Measurements from ENCODE around the gene EIF3F. TPM values are rescaled to one million over a fixed set of nuclear protein-coding genes. Genes with fewer than 3 reads are reported as not detected.

The EIF3F gene
- total RNA-seq, 1 donor from 2014 or later = 324 TPM

GRCh38 chr11:8040921-8041285, 53.8 kb downstream of the EIF3F start:
- no peak for DNase-seq (ENCODE audit: extremely low spot score, unreplicated experiment)
- H3K4me3 Mint-ChIP-seq = no peak overlapping the region

GRCh38 chr11:8041576-8041975, 54.4 kb downstream of the EIF3F start:
- Mint-ChIP-seq H3K4me1 (ENCODE audit: unreplicated experiment) (no peaks in the 10 kb centered on the region), H3K4me3 (no peak overlapping the region), H3K36me3 (no peaks in the 10 kb centered on the region), H3K27me3 (peaks cover 35% of the 10 kb centered on the region), H3K27ac (no peak overlapping the region), H3K9me3 (no peaks in the 10 kb centered on the region)
- no peak for TF ChIP-seq CTCF (conservative IDR thresholded peaks at IDR 0.05)
- DNase-seq (ENCODE audit: extremely low spot score, unreplicated experiment) = no peak

More at GRCh38 chr11:8040921-8041285, 53.8 kb downstream of the EIF3F start:
- Mint-ChIP-seq H3K36me3 (no peaks in the 10 kb centered on the region), H3K4me1 (ENCODE audit: unreplicated experiment) (no peaks in the 10 kb centered on the region), H3K27ac (no peak overlapping the region), H3K9me3 (no peaks in the 10 kb centered on the region), H3K27me3 (peaks cover 31% of the 10 kb centered on the region)
- TF ChIP-seq CTCF (conservative IDR thresholded peaks at IDR 0.05) = no peak

GRCh38 chr11:8043756-8044155, 56.6 kb downstream of the EIF3F start:
- no peaks in the 10 kb centered on the region for H3K4me1 Mint-ChIP-seq (ENCODE audit: unreplicated experiment)
- TF ChIP-seq CTCF (conservative IDR thresholded peaks at IDR 0.05) = no peak
- H3K9me3 Mint-ChIP-seq = no peaks in the 10 kb centered on the region
- H3K36me3 Mint-ChIP-seq = no peaks in the 10 kb centered on the region
- H3K27ac Mint-ChIP-seq = no peak overlapping the region
- no peak for DNase-seq (ENCODE audit: extremely low spot score, unreplicated experiment)
- peaks cover 29% of the 10 kb centered on the region for H3K27me3 Mint-ChIP-seq
- no peak overlapping the region for H3K4me3 Mint-ChIP-seq

- no peak for TF ChIP-seq CTCF (conservative IDR thresholded peaks at IDR 0.05)
- Mint-ChIP-seq H3K4me1 (ENCODE audit: unreplicated experiment) (no peaks in the 10 kb centered on the region), H3K4me3 (no peak overlapping the region)
Measured at GRCh38 chr11:8045839-8046238, 58.7 kb downstream of the EIF3F start.

GRCh38 chr11:8047382-8047781, 60.2 kb downstream of the EIF3F start:
- Mint-ChIP-seq H3K27ac (no peak overlapping the region), H3K4me3 (no peak overlapping the region), H3K27me3 (peaks cover 29% of the 10 kb centered on the region), H3K4me1 (ENCODE audit: unreplicated experiment) (no peaks in the 10 kb centered on the region), H3K36me3 (no peaks in the 10 kb centered on the region), H3K9me3 (no peaks in the 10 kb centered on the region)
- TF ChIP-seq CTCF (conservative IDR thresholded peaks at IDR 0.05) = no peak
- DNase-seq (ENCODE audit: extremely low spot score, unreplicated experiment) = no peak

More at GRCh38 chr11:8045839-8046238, 58.7 kb downstream of the EIF3F start:
- DNase-seq (ENCODE audit: extremely low spot score, unreplicated experiment) = no peak
- H3K36me3 Mint-ChIP-seq = no peaks in the 10 kb centered on the region
- H3K27ac Mint-ChIP-seq = no peak overlapping the region
- H3K9me3 Mint-ChIP-seq = no peaks in the 10 kb centered on the region
- peaks cover 29% of the 10 kb centered on the region for H3K27me3 Mint-ChIP-seq

- peaks cover 27% of the 10 kb centered on the region for H3K27me3 Mint-ChIP-seq
- no peak for DNase-seq (ENCODE audit: extremely low spot score, unreplicated experiment)
- no peaks in the 10 kb centered on the region for H3K36me3 Mint-ChIP-seq
- no peak overlapping the region for H3K4me3 Mint-ChIP-seq
- no peaks in the 10 kb centered on the region for H3K9me3 Mint-ChIP-seq
- TF ChIP-seq CTCF (conservative IDR thresholded peaks at IDR 0.05) = no peak
- no peak overlapping the region for H3K27ac Mint-ChIP-seq
- no peaks in the 10 kb centered on the region for H3K4me1 Mint-ChIP-seq (ENCODE audit: unreplicated experiment)
Measured at GRCh38 chr11:8049084-8049483, 61.9 kb downstream of the EIF3F start.
